NCI-H345 treated with DMSO at 0.1 percent for 48 hours (cell line): ENCODE results near the gene ZNF536.

Experiments used
- DNase-seq: peaks from one replicate; lab custom pipeline; 2025; ENCODE audit not compliant: unreplicated experiment; lab: John Stamatoyannopoulos, UW

ZNF536 gene

DNA sequence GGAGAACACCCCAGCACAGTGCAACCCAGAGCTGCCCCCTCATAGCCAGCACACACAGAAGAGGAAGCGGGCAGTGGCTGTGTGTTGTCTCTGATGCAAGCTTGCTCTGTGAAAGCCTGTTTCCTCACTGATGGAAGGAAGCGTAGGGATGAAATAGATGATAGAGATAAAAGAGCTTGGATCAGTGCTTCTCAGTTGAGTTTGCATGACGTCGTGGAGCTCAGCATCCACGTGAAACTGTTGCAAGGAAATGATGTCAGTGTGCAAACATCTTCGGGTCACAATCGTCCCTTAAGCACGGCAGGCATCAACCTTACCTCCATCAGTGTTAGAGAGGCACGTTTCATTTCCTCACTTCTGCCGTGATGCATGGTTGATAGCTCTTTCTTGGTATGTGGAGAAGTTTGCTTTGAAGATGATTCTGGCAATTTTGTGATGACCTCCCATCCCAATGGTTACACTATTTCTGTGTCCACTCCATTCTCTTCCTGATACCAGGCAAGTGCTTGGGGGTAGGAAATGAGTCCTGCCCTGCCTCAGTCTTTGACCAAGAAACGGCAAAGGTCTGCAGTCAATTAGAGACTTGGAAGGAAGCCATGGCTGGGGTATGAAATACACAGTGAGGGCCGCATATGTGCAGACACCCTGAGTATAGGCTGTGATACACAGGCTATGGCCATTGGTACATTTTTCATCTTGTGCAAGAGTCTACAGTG lies 183.0 kb downstream of the ZNF536 start:
- no peak for DNase-seq

DNA sequence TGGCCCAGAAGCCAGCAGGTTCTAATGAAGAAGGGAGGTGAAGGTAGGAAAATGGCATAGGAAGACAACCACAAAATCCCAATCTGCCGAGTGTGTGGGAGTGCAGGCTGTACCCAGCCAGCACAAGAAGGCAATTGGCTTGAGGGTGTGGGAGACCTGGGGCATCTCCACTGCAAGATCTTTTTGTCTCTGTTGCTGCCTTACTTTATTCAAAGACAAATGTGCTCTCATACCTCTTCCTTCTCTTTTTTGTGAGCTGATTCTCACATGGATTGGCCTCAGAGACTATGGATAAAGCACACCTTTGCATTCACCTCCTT lies 183.6 kb downstream of the ZNF536 start:
- DNase-seq = no peak

DNA sequence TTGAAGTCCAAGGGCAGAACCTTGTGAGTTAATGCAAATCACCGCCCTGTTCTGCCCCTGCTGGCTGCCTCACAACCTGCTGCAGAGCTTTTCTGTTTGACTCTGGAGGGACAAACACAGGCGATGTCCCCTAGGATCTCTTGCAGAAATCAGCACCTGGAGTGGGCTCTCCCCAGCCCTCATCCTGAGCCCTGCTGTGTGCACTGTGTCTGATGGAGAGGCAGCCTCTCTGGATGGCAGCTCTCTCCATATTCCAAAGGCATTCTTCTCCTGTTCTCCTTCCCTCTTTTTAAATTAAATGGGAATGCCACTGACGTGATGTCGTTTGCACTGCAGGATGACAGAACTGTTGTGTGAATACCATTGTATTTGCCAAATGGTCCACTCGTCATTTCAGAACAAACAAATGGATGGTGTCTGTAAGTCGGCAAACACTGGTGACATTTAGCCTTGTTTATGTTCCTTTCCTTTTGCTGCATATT lies 184.1 kb downstream of the ZNF536 start:
- no peak for DNase-seq

DNA sequence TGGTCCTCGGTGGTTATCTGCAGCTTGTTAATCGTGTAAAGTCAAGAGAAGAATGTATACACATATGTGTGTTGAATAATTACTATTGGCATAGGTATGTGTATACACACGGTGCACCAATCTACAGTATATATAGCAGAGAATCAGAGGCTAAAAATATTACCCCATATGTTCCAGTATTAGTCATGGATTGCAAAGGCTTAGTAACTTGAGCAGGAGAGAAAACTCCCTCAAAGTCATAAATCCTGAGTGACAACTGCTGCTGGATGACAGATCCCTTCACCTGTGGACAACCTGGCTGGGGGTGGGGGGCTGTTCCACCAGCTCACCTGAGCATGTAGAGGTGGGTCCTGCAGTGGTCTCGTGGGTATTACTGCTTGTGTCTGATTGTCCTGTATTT lies 185.0 kb downstream of the ZNF536 start:
- DNase-seq = no peak

DNA sequence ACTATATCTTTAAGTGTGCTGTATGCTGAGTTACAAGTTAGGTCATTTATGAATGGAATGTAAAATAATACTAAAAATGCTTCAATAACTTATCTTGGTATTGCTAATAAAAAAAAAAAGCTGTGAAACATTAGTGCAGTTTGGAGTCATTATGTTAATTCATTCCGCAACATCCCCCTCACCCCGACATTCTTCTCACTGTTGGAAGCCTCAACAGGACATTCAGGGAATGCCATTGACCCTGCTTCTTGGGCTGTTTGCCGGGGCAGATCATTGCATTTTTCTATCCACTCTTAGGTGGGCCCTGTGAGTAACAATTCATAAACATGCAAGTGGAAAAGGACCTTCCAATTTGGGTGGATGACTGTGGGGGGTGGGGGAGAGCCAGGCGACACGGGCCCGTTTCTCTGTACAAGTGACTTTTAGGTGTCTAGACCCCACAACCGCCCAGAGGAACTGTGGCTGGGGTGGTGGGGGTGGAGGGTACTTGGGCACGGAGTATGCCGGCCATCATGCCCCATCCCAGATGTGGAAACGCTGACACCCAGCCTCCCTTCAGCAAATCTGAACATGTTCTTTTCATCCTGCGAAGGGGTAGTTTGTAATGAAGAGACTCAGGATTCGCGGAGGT lies 185.9 kb downstream of the ZNF536 start:
- no peak for DNase-seq

DNA sequence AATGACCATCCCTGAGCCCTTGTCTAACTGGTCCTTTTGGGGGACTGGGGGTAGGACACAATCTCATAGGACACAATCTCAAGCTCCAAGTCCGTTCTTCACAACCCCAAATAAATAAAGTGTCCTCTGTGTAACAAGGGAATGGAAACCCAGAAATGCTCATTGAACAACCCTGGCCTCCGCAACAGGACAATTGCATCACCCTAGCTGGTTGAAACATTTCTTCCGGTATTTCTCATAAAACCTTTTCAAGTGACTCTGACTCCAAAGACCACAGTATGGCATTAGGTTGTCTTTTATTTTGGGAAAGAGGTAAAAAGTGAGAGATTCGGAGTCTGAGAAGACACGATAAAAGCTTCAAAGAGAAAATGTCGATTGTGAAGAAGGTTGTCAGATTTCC lies 186.6 kb downstream of the ZNF536 start:
- no peak for DNase-seq

DNA sequence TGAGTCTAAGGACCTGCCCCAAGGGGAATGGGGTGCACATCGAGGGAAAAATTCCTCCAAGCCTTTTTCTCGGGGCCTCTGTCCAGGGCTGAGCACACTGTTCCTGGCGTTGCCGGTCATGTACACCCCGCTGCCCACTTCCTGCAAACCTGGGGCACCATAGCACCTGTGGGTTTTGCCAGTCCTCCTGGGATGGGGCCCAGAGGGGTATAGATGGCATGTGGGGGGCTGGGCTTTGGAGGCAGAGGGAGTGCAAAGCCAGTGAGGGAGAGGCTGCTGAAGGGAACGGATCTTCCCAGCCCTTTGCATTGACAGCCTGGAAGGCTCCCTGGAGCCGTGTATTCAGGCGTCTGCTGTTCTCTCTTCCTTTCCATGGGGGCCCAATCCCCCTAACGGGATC lies 187.3 kb downstream of the ZNF536 start:
- no peak for DNase-seq

DNA sequence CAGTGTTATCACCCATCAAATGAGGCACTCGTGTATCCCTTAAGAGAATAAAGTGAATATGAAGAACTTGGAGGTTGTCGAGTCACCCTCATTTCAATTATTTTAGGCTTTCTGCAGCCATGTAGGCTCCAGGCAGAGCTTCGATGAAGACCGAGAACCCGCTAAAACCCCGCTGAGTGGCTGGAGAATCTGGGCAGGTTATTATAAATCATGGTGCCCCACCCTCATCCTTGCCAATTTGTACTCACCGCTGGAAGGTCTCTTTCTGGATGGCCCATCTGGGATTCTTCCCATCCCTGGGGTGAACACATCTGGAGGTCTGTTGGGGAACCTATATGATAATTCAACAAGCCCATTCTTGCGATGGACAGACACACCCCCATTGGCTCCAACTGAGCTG lies 190.8 kb downstream of the ZNF536 start:
- DNase-seq = no peak

DNA sequence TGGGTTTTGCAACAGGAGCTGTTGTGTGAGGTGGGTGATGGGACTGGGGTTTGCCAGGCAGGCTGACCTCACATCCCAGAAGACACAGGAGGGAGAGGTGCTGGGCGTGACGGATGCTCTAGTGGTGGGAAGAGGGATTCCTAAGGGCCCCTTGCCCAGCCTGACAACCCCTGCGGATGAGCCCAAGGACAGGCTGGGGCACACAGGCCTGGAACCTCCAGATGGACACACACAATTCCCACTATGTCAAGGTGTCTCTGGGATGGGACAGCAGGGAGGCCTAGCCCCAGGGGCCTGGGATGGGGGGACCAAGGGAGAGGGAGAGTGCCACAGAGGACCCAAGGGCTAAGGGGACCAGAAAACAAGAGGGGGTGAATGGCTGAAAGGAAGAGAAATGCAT lies 191.5 kb downstream of the ZNF536 start:
- no peak for DNase-seq

DNA sequence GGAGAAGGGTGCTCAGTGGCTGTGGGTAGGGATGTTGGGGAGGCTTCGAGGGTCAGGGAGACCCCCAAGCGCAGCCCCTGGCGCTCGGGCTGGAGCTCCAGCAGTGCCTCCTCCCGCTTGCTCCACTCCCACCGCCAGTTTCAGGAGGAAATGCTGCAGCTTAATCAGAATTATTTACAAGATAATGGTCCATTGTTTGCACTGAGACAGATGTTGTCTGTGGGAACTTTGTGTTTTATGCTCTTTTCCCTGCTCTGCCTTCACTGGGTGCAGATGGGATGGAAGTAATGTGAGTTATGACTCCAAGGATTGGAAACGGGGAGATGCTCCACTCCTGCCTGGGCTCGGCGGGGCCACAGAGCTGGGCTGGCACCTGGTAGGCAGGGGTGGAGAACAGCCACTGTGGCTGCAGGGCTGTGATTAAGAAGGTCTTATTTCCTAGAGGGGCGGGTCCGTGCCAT lies 192.4 kb downstream of the ZNF536 start:
- no peak for DNase-seq

DNA sequence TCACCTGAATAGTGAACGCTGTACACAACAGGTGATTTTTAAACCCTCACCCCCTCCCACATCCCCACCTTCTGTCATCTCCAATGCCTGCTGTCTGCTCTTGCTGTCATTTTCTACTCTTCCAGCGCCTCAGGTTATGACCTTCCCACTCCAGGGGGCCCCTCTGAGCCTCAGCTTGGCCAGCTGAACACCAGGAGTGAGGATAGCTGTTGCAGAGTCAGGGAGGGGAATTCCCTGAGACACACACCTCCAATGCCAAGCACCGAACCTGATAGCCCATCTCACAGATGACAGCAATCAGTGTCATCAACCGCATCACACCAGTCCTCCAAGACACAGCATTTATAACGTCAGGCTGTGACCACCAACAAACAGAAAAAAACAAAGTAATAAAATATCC lies 193.5 kb downstream of the ZNF536 start:
- DNase-seq = no peak

DNA sequence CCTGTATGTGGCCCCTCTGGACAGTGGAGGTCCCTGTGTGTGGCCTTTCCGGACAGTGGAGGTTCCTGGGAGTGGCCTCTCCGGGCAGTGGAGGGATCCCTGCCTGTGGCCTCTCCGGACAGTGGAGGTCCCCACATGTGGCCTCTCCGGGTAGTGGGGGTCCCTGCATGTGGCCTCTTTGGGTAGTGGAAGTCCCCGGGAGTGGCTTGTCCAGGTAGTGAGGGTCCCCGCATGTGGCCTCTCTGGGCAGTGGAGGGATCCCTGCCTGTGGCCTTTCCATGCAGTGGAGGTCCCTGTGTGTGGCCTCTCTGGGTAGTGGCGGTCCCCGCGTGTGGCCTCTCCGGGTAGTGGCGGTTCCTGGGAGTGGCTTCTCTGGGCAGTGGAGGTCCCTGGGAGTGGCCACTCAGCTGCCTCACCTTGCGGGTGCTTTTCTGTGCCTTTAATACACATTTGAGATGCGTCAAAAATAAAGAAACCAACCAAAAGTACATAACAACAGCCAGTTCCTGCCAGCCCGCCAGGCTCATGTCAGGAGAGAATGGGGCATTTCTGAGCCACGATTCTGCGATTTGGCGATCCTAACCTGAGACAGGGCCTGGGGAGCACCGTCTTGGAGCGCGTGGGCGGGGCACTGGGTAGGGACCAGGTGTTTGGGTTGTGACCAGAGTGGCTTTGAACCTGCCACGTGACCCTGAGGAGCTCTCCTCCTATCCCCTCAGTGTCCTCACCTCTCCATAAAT lies 194.7 kb downstream of the ZNF536 start:
- DNase-seq = no peak

DNA sequence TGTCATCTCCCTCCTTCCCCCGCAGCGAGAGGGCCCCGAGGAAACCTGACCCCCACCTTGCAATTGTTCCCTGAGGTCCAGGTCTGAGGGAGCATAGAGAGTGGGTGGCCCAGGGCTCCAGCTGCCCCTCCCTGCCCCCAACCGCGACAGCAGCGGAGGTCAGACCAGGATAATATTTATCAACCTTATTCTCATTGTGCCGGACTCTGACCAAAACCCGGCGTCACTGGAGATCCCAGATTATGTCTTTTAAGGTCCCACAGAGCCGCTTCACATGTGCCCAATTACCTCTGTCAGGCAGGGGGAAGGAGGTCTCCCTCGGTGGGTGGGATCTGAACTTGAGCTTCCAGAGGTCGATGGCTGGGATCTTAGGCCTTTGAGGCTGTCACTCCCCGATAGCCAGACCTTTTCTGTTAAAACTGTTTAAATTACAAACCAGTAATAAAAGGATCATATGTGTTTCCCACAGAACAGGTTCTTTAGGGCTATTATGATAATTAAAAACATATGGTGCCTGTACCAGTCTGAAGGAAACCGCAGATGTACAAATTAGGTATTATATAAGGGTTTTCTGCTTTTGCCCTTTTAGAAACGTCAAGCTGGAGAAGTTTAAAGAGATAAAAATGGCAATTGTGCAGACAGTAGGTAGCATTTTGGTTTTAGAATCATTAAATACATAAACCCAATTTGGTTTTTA lies 195.5 kb downstream of the ZNF536 start:
- DNase-seq = no peak

DNA sequence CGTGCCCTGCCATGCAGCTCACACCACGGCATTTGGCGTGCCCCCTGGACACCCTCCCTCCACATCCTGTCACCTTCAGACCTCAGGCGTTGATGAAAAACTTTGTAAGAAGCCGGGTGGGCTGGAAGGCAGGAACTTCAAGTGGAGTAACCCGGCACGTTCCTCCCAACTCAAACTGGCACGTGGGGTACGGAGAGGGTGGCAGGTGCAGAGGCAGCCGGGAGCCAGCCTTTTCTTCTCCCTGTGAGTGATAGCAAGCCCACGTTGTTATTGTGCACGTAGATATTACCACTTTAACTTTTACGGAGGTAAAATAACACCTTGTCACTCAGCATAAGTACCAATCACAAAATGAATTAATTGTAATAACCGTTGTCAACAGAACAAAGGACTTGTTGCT lies 198.0 kb downstream of the ZNF536 start:
- DNase-seq = no peak

DNA sequence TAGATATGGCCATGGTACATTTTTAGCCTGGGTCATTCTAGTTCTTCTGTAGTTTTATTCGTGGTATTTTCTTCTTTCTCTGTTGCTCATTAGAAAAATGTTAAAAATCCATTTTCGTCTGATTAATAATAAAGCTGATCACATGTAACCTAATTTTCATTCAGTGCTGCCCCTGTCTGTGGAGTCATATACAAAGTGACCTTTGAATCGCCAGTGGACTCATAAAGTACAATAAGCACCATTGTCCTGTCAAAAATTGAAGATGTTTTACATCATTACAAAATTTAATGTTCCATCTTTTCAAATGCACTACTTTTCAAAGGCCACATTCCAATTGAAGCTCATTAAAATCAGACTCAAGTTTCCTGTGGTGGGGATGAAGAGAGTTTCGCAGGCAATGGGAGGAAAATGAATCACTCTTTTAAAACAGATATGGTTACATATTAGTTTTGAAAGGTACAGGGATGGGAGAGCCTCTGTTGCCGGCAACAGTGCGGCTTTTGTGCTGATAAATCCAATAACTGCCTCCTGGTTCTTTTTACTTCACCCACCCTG lies 205.4 kb downstream of the ZNF536 start:
- no peak for DNase-seq

DNA sequence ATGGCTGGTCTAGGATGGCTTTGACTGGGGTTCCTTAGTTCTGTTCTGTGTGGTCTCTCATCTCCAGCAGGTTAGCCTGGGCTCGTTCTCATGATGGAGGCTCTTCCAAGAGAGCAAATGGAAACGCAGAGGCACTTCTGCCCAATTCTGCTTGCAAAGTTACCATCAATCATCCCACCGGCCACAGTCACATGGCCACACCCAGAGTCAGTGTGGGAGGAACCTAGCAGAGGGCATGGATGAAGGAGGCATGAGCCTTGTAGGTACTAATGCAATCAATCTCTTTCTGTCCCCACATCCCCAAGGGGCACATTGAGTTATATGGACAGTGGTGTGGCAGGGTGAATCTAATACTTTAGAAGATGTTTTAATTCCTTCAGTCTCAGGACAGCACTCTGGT lies 207.2 kb downstream of the ZNF536 start:
- no peak for DNase-seq

DNA sequence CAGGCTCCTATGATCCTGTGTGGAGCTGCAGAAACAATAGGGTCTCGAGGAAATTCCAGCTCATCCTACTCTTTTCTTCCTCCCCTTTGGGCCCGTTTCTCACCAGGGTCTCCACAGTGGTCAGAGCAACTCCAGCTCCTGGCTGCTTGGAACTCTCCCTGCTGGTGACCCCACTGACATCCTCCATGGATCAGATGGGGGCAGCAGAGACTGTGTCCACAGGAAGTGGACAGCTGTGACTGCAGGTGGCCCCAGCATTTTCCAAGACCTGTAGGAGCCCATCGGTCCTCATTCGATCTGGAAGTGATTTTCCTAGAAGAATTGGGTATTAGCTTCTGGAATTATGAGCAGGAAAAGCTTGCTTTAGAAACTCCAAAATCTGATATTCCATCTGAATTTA lies 208.5 kb downstream of the ZNF536 start:
- no peak for DNase-seq

DNA sequence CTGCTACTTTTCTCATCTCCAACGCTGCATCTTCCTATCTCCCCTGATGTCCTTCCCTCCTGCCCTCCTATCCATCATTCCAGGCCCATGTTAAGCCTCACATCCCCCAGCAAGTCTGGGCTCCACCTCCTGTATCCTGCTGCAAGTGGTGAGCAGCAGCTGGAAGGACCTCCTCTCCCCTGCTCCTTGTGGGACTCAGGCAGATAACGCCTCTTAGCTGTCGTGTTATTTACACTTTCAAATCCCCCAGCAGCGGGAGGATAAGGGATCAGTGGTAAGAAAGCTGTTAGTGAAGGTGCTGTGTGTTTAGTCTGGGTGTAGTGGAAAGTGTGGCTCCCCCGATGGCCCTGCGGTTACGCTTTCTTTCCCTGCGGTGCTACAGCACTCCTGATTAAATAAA lies 211.9 kb downstream of the ZNF536 start:
- no peak for DNase-seq

DNA sequence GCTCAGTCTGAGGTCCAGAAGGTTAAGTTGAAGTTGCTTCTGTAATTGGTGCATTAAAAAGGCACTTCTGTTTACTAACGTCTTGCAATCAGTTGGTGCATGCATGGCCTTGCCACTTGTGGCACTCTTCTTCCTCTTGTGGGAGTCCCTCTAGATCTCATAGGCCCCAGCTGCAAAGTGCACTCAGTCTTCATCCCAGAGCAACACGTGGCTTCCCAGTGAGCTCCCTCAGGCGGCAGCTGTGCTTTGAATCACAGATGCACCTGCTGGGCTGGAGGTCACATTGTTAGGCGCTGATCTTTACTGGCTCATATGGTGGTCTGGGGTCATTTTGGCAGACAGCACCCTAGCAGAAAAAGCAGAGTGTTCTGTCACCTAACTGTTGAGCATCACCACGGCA lies 215.7 kb downstream of the ZNF536 start:
- DNase-seq = no peak

DNA sequence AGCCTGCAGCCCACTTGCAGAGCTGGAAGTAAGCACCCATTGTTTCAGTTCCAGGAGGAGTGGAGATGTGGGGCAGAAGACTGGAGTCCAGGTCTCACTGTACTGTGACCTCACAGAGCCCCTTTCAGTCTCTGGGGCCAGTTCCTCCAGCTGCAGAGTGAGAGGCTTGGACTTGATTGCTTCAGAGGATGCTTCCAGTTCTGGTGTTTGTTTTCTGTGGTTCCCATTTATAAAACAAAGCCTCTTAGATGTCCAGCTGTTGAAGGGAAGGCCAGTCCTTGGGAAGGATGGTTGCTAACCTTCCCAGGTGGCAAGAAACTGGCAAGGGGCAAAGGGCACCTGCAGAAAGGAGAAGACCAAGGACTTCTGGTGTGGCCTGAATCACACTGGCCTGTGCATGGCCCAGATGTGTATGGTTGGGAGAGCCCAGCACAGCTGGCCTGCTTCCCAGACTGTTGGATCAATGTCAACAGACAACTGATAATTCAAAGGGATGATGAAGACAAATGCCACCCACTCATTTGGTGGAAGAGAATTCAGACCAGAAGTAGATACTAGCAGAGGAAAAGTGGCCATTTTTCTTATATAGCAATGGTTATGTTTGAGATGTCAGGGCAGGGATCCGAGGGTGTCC lies 218.5 kb downstream of the ZNF536 start:
- no peak for DNase-seq

DNA sequence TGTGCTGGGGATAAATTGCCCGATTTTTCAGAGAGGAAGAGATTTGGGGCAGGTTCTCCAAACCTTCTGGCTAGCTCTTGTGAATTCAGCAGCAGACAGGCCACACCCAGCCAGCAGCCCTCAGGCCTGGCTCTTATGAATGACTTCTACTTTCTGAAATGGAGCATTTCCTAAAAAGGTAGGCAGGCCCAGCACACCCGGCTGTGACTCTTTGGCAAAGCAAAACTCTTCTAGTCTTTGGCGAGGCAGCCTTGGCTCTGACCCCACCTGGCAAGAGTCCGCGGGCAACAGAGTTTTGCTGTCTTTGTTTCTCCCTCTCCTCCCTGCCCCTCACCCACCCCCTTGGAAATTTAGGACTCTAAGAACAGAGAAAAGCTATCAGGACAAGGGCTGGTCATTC lies 221.2 kb downstream of the ZNF536 start:
- DNase-seq = no peak
